GM12865 (cell line): ENCODE results near the gene FZD4.
"Not testable (repeated sequence)": the region's sequence is repeated elsewhere in the genome, so short reads cannot be mapped to it uniquely, and the experiment has no call there.

Source experiments
- DNase-seq: peaks from one replicate; pipeline ENCODE4 v3.0.0; 2010; ENCODE audit warnings: low read depth
- H3K4me3 ChIP-seq: 2 replicates; pipeline ENCODE4 v1.5.1; 2011; ENCODE audit warnings: mild to moderate bottlenecking, low read depth, low read length, control low read depth
- TF ChIP-seq, protein P1 (sequence below): IDR thresholded peaks from 2 replicates; pipeline ENCODE4 v1.5.1; 2011; ENCODE audit warnings: low read length, control low read depth, low read depth, inconsistent platforms; ENCODE audit not compliant: insufficient read depth; ENCODE audit errors: missing control alignments

FZD4 gene

GRCh38 chr11:86951706-86952105 lies 3.5 kb downstream of the FZD4 start:
- TF ChIP-seq, protein P1, sequence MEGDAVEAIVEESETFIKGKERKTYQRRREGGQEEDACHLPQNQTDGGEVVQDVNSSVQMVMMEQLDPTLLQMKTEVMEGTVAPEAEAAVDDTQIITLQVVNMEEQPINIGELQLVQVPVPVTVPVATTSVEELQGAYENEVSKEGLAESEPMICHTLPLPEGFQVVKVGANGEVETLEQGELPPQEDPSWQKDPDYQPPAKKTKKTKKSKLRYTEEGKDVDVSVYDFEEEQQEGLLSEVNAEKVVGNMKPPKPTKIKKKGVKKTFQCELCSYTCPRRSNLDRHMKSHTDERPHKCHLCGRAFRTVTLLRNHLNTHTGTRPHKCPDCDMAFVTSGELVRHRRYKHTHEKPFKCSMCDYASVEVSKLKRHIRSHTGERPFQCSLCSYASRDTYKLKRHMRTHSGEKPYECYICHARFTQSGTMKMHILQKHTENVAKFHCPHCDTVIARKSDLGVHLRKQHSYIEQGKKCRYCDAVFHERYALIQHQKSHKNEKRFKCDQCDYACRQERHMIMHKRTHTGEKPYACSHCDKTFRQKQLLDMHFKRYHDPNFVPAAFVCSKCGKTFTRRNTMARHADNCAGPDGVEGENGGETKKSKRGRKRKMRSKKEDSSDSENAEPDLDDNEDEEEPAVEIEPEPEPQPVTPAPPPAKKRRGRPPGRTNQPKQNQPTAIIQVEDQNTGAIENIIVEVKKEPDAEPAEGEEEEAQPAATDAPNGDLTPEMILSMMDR = no peak
- DNase-seq = no peak
- no peak overlapping the region for H3K4me3 ChIP-seq

GRCh38 chr11:86950661-86950995 lies 4.6 kb downstream of the FZD4 start:
- H3K4me3 ChIP-seq = no peak overlapping the region
- DNase-seq = no peak
- TF ChIP-seq, protein P1 = no peak

DNA sequence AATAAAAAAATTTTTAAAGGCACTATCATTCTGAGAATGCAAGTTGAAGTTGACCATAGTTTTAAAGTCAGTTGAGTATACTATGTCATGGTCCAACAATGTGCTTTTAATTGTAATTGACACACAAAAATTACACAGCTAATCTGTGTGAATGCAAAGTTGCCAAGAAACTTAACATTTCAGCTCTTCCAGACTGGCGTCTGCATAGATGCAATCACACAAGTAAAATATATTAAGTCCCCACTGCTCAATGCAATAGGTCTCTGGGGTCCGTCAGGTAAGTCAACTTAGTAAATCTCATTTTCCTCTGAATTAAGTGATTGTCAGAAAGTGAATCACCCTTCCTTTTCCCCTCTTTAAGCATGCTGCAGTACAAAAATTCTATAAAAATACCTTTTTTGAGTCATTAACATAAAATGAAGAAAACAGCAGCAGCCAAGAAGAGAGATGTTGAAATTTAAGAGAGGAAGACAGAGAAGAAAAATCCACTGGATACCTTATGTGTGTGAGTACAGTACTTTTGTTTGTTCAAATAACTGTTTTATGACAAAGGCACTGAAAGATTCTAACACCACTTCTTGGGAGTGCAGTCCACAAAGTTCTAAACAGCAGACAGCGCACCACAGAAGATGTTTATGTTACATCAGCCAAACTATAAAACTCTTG lies 5.1 kb downstream of the FZD4 start:
- DNase-seq = no peak
- TF ChIP-seq, protein P1 = no peak
- no peak overlapping the region for H3K4me3 ChIP-seq

DNA sequence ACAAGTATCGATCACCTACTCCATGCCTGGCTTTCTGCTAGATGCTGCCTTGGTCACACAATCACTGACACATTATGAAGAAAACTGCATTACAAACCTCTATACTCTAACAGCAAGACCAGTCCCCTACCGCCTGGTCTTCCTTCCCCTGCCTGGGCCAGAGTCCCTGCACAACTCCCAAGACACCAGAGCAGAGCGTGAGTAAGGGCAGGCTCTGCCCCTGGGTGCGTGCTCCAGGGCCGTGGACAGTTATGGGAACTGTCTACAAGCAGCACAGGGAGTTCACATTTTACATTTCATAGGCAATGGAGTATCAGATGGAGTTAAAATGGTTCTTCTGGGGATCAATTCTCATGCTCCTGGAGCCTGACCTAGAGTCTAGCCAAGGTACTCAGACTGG lies 6.5 kb downstream of the FZD4 start:
- TF ChIP-seq, protein P1 = no peak
- no peak overlapping the region for H3K4me3 ChIP-seq
- DNase-seq = no peak

DNA sequence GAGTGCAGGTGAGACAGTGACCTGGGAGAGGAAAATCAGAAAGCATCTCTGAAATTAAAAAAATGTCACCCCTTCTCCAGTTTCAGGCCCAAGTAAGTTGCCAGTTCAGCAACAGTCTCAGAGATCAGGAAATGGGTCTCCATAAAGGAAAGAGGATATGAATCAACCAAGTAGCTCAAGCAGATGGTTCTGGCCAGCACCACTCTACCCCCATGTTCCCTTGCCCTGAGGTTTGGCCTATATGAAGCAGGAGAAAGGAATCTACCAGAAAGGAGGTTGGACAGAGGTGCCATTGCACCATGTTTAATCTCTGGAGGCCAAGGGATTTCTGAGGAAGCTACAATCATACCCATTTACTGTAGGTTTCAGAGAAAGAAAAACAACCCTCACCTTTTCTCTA lies 7.7 kb downstream of the FZD4 start:
- no peak overlapping the region for H3K4me3 ChIP-seq
- TF ChIP-seq, protein P1 = no peak
- DNase-seq = no peak

- H3K4me3 ChIP-seq, DNase-seq: not testable (repeated sequence)
Measured at GRCh38 chr11:86943505-86943904, 11.7 kb downstream of the FZD4 start.

DNA sequence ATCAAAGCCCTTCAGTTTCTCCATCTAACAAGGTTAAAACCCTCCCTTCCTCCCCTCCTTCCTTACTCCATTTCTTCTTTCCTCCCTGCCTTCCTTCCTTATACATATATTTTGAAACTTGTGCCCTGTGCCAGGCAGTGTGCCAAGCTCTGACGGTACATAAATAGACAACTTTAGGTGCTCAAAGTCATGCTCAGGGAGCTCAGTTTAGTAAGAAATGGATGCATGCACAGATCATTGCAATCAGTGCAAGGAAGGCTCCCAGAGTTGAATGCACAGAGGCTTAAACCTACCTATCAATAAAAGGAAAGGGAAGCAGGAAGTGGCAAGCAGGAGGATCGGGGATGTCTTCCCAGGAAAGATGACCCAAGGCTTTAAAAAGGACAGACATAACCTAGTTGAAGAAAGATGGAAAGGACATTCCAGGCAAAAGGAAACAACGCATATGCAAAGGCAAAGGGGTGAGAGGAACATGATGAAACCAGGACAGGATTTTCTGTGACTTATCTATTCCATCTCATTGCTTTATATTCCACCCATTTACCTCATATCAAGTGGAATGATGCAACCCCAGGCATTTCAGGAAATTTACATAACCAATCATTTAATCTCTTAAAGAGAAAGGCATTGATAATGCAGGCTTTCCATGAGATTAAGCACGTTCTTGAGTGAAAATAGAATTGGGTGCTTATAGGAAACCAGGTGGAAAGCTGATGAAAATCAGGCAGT lies 13.2 kb downstream of the FZD4 start:
- TF ChIP-seq, protein P1 = no peak
- DNase-seq = no peak
- H3K4me3 ChIP-seq = no peak overlapping the region
